Muscle of arm (tissue), 12 donors: ENCODE data around the gene ABCA1. TPM values are rescaled to one million over a fixed set of nuclear protein-coding genes. Genes with fewer than 3 reads are reported as not detected.
A peak's percentile ranks its signal among the peaks of the same experiment; 100 is the strongest.
"Not testable (repeated sequence)": the region's sequence is repeated elsewhere in the genome, so short reads cannot be mapped to it uniquely, and the experiment has no call there.

Experiments used
- DNase-seq: peaks from one replicate; pipeline ENCODE4 v3.0.0-alpha.2; 2013
- polyA plus RNA-seq, 12 donors: library from polyadenylated mRNA; unstranded; fragments of 120-200 nt; gene quantifications; one replicate each; pipeline ENCODE4 v1.2.1, GENCODE V29; 2013; ENCODE audit not compliant: insufficient read length in 12 of 12

ABCA1 gene
- polyA plus RNA-seq, 12 donors = 3.9 to 10.8 (median 6.0) TPM; not detected in 1

GRCh38 chr9:104951487-104951886, 23.5 kb upstream of the ABCA1 start:
- DNase-seq = no peak

GRCh38 chr9:104950838-104951237, 22.9 kb upstream of the ABCA1 start:
- no peak for DNase-seq

- DNase-seq = no peak
These were observed 20.3 kb upstream of the ABCA1 start for GRCh38 chr9:104948277-104948676.

GRCh38 chr9:104944871-104945270, 16.9 kb upstream of the ABCA1 start:
- DNase-seq = no peak

DNA sequence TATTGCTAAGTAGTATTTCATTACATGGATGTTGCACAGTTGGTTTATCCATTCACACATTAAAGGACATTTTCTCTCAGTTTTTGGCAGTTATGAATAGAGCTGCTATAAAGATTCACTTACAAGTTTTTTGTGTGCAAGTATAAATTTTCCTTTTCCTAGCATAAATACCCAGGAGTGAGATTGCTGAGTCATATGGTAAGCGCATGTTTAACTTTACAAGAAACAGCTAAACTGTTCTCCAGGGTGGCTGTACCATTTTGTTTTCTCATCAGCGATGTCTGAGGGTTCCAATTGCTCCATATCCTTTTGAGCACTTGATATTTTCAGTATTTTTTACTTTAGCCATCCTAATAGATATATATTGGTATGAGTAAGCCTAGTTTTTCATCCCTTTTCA, 16.4 kb upstream of the ABCA1 start:
- DNase-seq = peak; percentile 56

DNA sequence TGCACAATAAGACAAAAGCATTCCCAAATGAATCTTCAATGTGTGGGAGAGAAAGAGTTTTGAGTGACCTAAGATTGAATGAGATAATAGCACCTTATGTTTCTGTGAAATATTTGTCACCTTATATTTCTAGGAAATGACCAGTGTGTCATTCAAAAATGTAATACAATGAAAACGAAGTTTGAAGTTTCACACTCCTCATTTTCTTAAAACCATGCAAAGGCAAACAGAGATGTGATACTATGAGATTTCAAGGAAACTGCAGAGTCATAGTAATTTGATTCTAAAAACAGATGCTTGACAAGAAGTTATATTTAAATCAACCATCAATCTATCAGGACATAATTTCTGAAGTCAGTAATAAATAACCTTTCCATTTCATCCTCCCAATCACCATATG, 13.6 kb upstream of the ABCA1 start:
- DNase-seq = no peak

- DNase-seq = no peak
These were observed 8.3 kb upstream of the ABCA1 start for GRCh38 chr9:104936291-104936690.

- DNase-seq = not testable (repeated sequence)
These were observed 7.5 kb upstream of the ABCA1 start for GRCh38 chr9:104935501-104935810.

GRCh38 chr9:104934691-104935500, 6.9 kb upstream of the ABCA1 start:
- DNase-seq = peak; percentile 15

- not testable (repeated sequence) for DNase-seq
These were observed 5.1 kb upstream of the ABCA1 start for GRCh38 chr9:104933091-104933490.

DNA sequence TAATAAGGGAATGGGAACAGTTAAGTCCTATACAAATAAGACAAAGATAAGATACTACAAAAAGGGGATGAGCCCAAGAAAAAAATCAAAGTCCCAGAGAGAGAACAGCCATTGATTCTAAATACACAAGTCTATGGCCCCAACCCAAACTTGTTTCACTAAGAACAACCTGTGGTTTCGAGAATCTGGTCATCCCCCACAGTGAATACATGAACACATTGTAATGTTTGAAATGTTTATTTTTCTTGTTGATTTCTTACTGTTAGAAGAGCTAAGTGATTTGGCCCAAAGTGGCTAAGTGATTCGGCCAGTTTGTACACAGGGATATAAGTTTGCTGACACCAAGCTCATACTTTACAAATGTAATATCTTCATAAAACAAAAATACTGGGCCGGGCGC, 3.3 kb upstream of the ABCA1 start:
- DNase-seq = no peak

- DNase-seq = peak; percentile 48
These were observed 591 bp downstream of the ABCA1 start for GRCh38 chr9:104927216-104927911.

GRCh38 chr9:104923740-104924139, 4.2 kb downstream of the ABCA1 start:
- no peak for DNase-seq

DNA sequence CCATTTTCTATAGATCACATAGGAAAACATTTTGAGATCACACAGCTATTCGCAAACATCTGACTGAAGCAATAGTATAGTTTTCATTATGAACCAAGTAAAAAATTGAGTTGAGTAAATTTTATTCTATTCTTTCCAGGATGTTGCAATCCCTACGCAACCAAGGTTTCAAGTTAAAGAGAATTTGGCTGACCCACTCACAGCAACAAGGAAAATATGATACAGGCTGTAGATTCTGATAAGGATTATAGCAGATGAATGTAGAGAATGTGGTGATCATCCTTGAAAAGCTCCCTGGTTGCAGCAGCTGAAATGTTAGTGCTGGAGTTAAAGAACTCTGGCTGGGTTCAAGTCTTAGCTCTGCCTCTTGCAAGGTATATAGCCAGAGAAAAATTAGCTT, 4.7 kb downstream of the ABCA1 start:
- DNase-seq = peak; percentile 38

DNA sequence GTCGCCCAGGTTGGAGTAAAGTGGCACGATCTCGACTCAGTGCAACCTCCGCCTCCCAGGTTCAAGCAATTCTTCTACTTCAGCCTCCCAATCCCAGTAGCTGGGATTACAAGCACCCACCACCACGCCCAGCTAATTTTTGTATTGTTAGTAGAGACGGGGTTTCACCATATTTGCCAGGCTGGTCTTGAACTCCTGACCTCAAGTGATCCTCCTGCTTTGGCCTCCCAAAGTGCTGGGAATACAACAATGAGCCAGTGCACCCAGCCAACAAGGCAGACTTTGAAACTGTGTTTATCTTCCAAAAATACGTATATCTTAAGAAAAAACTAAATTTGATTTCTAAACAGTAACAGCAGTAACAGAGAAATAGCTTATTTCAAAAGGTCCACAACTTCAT, 5.2 kb downstream of the ABCA1 start:
- DNase-seq = not testable (repeated sequence)

GRCh38 chr9:104921067-104921741, 6.8 kb downstream of the ABCA1 start:
- DNase-seq = no peak

DNA sequence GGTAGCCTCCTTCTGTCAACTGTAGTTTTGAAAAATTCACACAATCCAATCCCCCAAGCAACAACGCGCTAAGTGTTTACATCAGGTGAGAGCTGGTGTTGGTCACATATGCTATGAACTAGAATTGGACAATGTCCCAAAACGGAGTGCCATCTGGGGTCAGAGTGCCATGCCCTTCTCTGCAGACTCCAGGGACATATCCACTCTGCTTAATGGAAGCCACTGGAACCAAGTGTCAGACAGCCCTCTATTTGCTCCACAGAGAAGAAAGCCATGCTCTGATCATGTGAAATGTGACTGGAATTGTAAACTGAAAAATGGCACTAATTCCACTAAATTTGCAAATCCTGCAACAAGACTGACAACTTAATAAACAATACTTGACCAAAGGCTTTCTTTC, 12.2 kb downstream of the ABCA1 start:
- DNase-seq = no peak

GRCh38 chr9:104915049-104915448, 12.9 kb downstream of the ABCA1 start:
- DNase-seq = no peak

GRCh38 chr9:104914466-104914865, 13.5 kb downstream of the ABCA1 start:
- no peak for DNase-seq

GRCh38 chr9:104912606-104913005, 15.3 kb downstream of the ABCA1 start:
- DNase-seq = no peak

GRCh38 chr9:104911032-104911607, 16.8 kb downstream of the ABCA1 start:
- DNase-seq = no peak

DNA sequence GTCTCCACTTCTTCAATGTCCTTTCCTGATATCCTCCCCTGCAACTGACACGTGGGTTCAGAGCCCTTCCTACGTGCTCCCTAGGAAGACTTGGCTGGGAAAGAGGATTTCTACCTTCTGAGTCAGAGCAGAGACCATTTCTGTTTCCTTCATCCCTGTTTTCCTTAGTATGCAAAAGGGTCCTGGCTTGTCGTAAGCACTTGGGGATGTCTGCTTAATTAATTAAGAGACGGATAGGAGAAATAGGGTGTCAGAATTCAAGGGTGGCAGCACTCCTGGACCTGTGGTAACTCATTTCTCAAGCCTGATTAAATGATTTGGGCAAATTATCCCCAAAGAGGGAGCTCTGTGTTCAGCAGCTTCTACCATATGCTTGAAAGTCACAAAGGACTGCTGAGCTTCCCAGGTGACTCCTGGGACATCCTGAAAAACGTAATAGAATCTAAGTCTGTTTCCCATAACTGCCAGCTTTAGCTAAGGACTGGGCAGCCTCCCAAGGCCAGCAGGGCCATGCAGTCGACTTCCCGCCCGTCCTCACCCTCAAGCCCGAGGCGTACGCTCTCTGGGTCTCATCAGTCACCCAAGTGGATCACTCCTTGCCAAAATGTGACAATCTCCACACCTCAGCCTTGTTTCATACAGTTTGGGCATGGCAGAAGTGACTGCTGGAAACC, 20.5 kb downstream of the ABCA1 start:
- DNase-seq = no peak
